H9 (cell line): ENCODE results near the gene CUEDC1. TPM values are rescaled to one million over a fixed set of nuclear protein-coding genes. Genes with fewer than 3 reads are reported as not detected.

ENCODE experiments used
- DNase-seq: peaks from one replicate; pipeline ENCODE4 v3.0.0-alpha.2; 2017
- H2AFZ ChIP-seq: one replicate; pipeline ENCODE4 v1.6.1; 2013; ENCODE audit warnings: mild to moderate bottlenecking, low read length, control low read depth, moderate library complexity
- H2AK5ac ChIP-seq: 2 replicates; pipeline ENCODE4 v1.6.1; 2013; ENCODE audit warnings: low read length, control low read depth, mixed read lengths; ENCODE audit not compliant: insufficient read length
- H2BK120ac ChIP-seq: one replicate; pipeline ENCODE4 v1.6.1; 2013; ENCODE audit warnings: low read depth, mild to moderate bottlenecking, low read length, control low read depth, inconsistent platforms; ENCODE audit not compliant: poor library complexity, severe bottlenecking
- H2BK12ac ChIP-seq: 2 replicates; pipeline ENCODE4 v1.6.1; 2013; ENCODE audit warnings: low read length, control low read depth, mixed read lengths, low read depth; ENCODE audit not compliant: insufficient read length
- H2BK15ac ChIP-seq: 2 replicates; pipeline ENCODE4 v1.6.1; 2013; ENCODE audit warnings: low read depth, low read length, control low read depth
- H2BK20ac ChIP-seq: one replicate; pipeline ENCODE4 v1.6.1; 2013; ENCODE audit warnings: low read depth, mild to moderate bottlenecking, low read length, control low read depth, inconsistent platforms; ENCODE audit not compliant: poor library complexity, severe bottlenecking
- H2BK5ac ChIP-seq: 2 replicates; pipeline ENCODE4 v1.6.1; 2013; ENCODE audit warnings: low read length, control low read depth, mixed read lengths; ENCODE audit not compliant: insufficient read length
- H3K14ac ChIP-seq: 2 replicates; pipeline ENCODE4 v1.6.1; 2013; ENCODE audit warnings: low read length, control low read depth; ENCODE audit not compliant: insufficient read depth
- H3K18ac ChIP-seq: 2 replicates; pipeline ENCODE4 v1.6.1; 2013; ENCODE audit warnings: low read depth, mild to moderate bottlenecking, mixed read lengths, low read length, control low read depth; ENCODE audit not compliant: insufficient read length
- H3K23ac ChIP-seq: 2 replicates; pipeline ENCODE4 v1.6.1; 2013; ENCODE audit warnings: low read length, control low read depth, mixed read lengths, low read depth; ENCODE audit not compliant: insufficient read length
- H3K23me2 ChIP-seq: 2 replicates; pipeline ENCODE4 v1.6.1; 2013; ENCODE audit warnings: low read depth, mild to moderate bottlenecking, mixed read lengths, low read length, control low read depth; ENCODE audit not compliant: insufficient read length, poor library complexity, severe bottlenecking
- H3K27ac ChIP-seq: 2 replicates; pipeline ENCODE4 v1.5.1; 2013; ENCODE audit warnings: low read length, control low read depth, mixed read lengths, low read depth; ENCODE audit not compliant: insufficient read length
- H3K27me3 ChIP-seq: 2 replicates; pipeline ENCODE4 v1.6.1; 2013; ENCODE audit warnings: low read length, control low read depth, inconsistent platforms; ENCODE audit not compliant: insufficient read depth
- H3K4ac ChIP-seq: 2 replicates; pipeline ENCODE4 v1.6.1; 2013; ENCODE audit warnings: low read depth, mild to moderate bottlenecking, control low read depth, inconsistent platforms, low read length, moderate library complexity
- H3K4me1 ChIP-seq: 2 replicates; pipeline ENCODE4 v1.6.1; 2013; ENCODE audit warnings: low read length, control low read depth, inconsistent platforms; ENCODE audit not compliant: insufficient read depth
- H3K4me2 ChIP-seq: 2 replicates; pipeline ENCODE4 v1.6.1; 2013; ENCODE audit warnings: low read length, control low read depth, mixed read lengths; ENCODE audit not compliant: insufficient read length, insufficient read depth
- H3K56ac ChIP-seq: 2 replicates; pipeline ENCODE4 v1.6.1; 2013; ENCODE audit warnings: low read depth, mild to moderate bottlenecking, mixed read lengths, low read length, control low read depth; ENCODE audit not compliant: insufficient read length
- H3K79me1 ChIP-seq: 2 replicates; pipeline ENCODE4 v1.6.1; 2013; ENCODE audit warnings: low read depth, mild to moderate bottlenecking, moderate library complexity, low read length, control low read depth, inconsistent platforms; ENCODE audit not compliant: insufficient read depth, poor library complexity, severe bottlenecking
- H3K79me2 ChIP-seq: 2 replicates; pipeline ENCODE4 v1.6.1; 2013; ENCODE audit warnings: low read length, control low read depth, inconsistent platforms; ENCODE audit not compliant: insufficient read depth
- H3K9ac ChIP-seq: 2 replicates; pipeline ENCODE4 v1.6.1; 2013; ENCODE audit warnings: low read length, control low read depth, mixed read lengths; ENCODE audit not compliant: insufficient read length; ENCODE audit errors: extremely low read depth
- H3K9me3 ChIP-seq: one replicate; pipeline ENCODE4 v1.6.1; 2013; ENCODE audit warnings: low read depth, low read length, inconsistent platforms; ENCODE audit not compliant: control insufficient read depth
- H3T11ph ChIP-seq: one replicate; pipeline ENCODE4 v1.6.1; 2013; ENCODE audit warnings: mild to moderate bottlenecking, low read length, control low read depth, inconsistent platforms
- H4K20me1 ChIP-seq: one replicate; pipeline ENCODE4 v1.6.1; 2013; ENCODE audit not compliant: control insufficient read depth, insufficient read length, insufficient read depth
- H4K5ac ChIP-seq: 2 replicates; pipeline ENCODE4 v1.6.1; 2013; ENCODE audit warnings: low read depth, mild to moderate bottlenecking, mixed read lengths, low read length, control low read depth; ENCODE audit not compliant: insufficient read length
- H4K8ac ChIP-seq: replicated peaks from 2 replicates; pipeline ENCODE4 v1.6.1; 2013; ENCODE audit warnings: low read length, control low read depth, mixed read lengths, low read depth; ENCODE audit not compliant: insufficient read length
- H4K91ac ChIP-seq: 2 replicates; pipeline ENCODE4 v1.6.1; 2013; ENCODE audit warnings: low read depth, mild to moderate bottlenecking, moderate library complexity, mixed read lengths, low read length, control low read depth; ENCODE audit not compliant: insufficient read length
- H3K27ac Mint-ChIP-seq, 3 experiments: 2 replicates in 2 of 3; 3 replicates in 1 of 3; pipeline ENCODE4 v1.8.0; 2020 to 2021; ENCODE audit warnings: mixed read lengths in 3 of 3, mild to moderate bottlenecking in 1 of 3, moderate library complexity in 1 of 3
- H3K27me3 Mint-ChIP-seq: 2 replicates; pipeline ENCODE4 v1.8.0; 2021; ENCODE audit warnings: low read depth, mild to moderate bottlenecking, moderate library complexity, mixed read lengths
- H3K36me3 Mint-ChIP-seq, 3 experiments: 2 replicates in 2 of 3; 3 replicates in 1 of 3; pipeline ENCODE4 v1.8.0; 2020 to 2021; ENCODE audit warnings: low read depth in 3 of 3, mixed read lengths in 3 of 3; ENCODE audit not compliant: insufficient read depth in 1 of 3
- H3K4me1 Mint-ChIP-seq, 2 experiments: 2 replicates each; pipeline ENCODE4 v1.8.0; 2020; ENCODE audit warnings: mixed read lengths in 2 of 2
- H3K4me3 Mint-ChIP-seq, 2 experiments: 2 replicates in 1 of 2; 3 replicates in 1 of 2; pipeline ENCODE4 v1.8.0; 2020 to 2021; ENCODE audit warnings: mild to moderate bottlenecking in 2 of 2, mixed read lengths in 2 of 2, moderate library complexity in 1 of 2
- H3K9me3 Mint-ChIP-seq, 2 experiments: 2 replicates in 1 of 2; 3 replicates in 1 of 2; pipeline ENCODE4 v1.8.0; 2020; ENCODE audit warnings: mild to moderate bottlenecking in 2 of 2, mixed read lengths in 2 of 2, moderate library complexity in 1 of 2
- WGBS: extraction: QIAGEN DNeasy Blood & Tissue Kit; methylation state at CpG from one replicate; pipeline ENCODE4 v1.1.7; 2013; ENCODE audit warnings: missing lambda C conversion rate, low lambda C conversion rate, mixed read lengths; ENCODE audit not compliant: insufficient read length; ENCODE audit errors: extremely low coverage; 5-methylcytosine and 5-hydroxymethylcytosine counted together
- total RNA-seq: library from RNA; stranded (reverse); gene quantifications from 2 replicates; pipeline ENCODE4 v1.2.1, GENCODE V29; 2021
- TF ChIP-seq, protein P1 (sequence below): fragments of 200-600 bp; sonication (generic); conservative IDR thresholded peaks from 3 replicates; pipeline ENCODE4 v1.8.0; 2021; ENCODE audit warnings: antibody characterized with exemption, mild to moderate bottlenecking

CUEDC1 gene
- total RNA-seq, 1 experiment from 2014 or later, result 7.3 TPM

DNA sequence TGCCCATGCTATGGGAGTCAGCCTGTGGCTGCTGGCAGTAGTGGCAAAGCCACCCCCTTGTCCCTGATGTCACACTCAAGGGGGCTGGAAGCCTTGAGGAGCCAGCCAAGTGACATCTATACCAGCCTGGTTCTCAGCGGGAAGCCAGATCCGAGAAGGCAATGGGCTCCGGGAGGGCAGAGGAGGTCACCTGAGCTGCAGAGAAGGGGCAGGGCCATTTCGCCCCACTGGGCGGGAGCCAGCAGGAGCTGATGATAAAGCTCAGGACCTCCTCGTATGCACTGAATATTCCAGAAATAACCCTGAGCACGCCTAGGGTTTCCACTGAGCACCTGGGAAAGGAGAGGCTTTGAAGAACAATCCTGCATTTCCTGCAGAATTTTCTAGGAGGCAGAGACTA lies 124.3 kb downstream of the CUEDC1 start:
- DNase-seq, result no peak
- Histone ChIP-seq H2BK20ac (no peak overlapping the region), H3K18ac (no peak overlapping the region), H3K79me2 (no peaks in the 10 kb centered on the region), H3K4me1 (peaks cover 3% of the 10 kb centered on the region; the same call in 1 of the 2 replicates), H4K8ac (no peak overlapping the region), H3K4ac (no peak overlapping the region), H3K79me1 (no peaks in the 10 kb centered on the region), H4K5ac (no peak overlapping the region), H4K91ac (no peak overlapping the region), H3K27me3 (no peaks in the 10 kb centered on the region), H3K23ac (no peak overlapping the region), H3K9me3 (no peaks in the 10 kb centered on the region), H3K27ac (no peak overlapping the region), H3K4me2 (no peak overlapping the region), H4K20me1 (no peaks in the 10 kb centered on the region), H2BK15ac (no peak overlapping the region), H3K56ac (no peak overlapping the region), H3K14ac (no peak overlapping the region), H2AK5ac (no peak overlapping the region), H2BK12ac (no peak overlapping the region), H3K9ac (no peak overlapping the region), H3T11ph (no peak overlapping the region), H2AFZ (no peak overlapping the region), H3K23me2 (peaks cover 7% of the 10 kb centered on the region), H2BK120ac (no peak overlapping the region), H2BK5ac (no peak overlapping the region)
- Mint-ChIP-seq H3K9me3 (no peaks in the 10 kb centered on the region), H3K27ac (no peak overlapping the region), H3K4me1 (peaks cover 14% of the 10 kb centered on the region in 2 experiments), H3K36me3 (no peaks in the 10 kb centered on the region), H3K27me3 (peaks cover 13% of the 10 kb centered on the region), H3K4me3 (no peak overlapping the region)
- TF ChIP-seq, protein P1, sequence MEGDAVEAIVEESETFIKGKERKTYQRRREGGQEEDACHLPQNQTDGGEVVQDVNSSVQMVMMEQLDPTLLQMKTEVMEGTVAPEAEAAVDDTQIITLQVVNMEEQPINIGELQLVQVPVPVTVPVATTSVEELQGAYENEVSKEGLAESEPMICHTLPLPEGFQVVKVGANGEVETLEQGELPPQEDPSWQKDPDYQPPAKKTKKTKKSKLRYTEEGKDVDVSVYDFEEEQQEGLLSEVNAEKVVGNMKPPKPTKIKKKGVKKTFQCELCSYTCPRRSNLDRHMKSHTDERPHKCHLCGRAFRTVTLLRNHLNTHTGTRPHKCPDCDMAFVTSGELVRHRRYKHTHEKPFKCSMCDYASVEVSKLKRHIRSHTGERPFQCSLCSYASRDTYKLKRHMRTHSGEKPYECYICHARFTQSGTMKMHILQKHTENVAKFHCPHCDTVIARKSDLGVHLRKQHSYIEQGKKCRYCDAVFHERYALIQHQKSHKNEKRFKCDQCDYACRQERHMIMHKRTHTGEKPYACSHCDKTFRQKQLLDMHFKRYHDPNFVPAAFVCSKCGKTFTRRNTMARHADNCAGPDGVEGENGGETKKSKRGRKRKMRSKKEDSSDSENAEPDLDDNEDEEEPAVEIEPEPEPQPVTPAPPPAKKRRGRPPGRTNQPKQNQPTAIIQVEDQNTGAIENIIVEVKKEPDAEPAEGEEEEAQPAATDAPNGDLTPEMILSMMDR, result no peak
- no CpG with 5 or more reads among the region's 7 CpGs for WGBS
